Astrocyte (in vitro differentiated cells and primary cell): ENCODE data around the gene RECQL5. TPM values are rescaled to one million over a fixed set of nuclear protein-coding genes. Genes with fewer than 3 reads are reported as not detected.
"Not testable (repeated sequence)": the region's sequence is repeated elsewhere in the genome, so short reads cannot be mapped to it uniquely, and the experiment has no call there.

Source experiments
- DNase-seq: peaks from one replicate; pipeline ENCODE4 v3.0.0-alpha.2; 2010; ENCODE audit warnings: low read depth
- FAIRE-seq: peaks from 2 replicates; lab custom pipeline; 2011; peaks lifted over from hg19 to GRCh38; lab: Jason Lieb, UNC
- H2AFZ ChIP-seq: 2 replicates; pipeline ENCODE4 v1.6.0; 2012; ENCODE audit warnings: low read depth, low read length, inconsistent platforms
- H3K27ac ChIP-seq: 2 replicates; pipeline ENCODE4 v1.5.1; 2011; ENCODE audit warnings: low read depth, low read length, inconsistent platforms
- H3K27me3 ChIP-seq: 2 replicates; pipeline ENCODE4 v1.6.0; 2011; ENCODE audit warnings: low read length, inconsistent platforms; ENCODE audit not compliant: insufficient read depth
- H3K36me3 ChIP-seq: 2 replicates; pipeline ENCODE4 v1.5.1; 2011; ENCODE audit warnings: low read length, inconsistent platforms; ENCODE audit not compliant: insufficient read depth
- H3K4me1 ChIP-seq: 2 replicates; pipeline ENCODE4 v1.5.1; 2011; ENCODE audit warnings: low read length, inconsistent platforms; ENCODE audit not compliant: insufficient read depth
- H3K4me2 ChIP-seq: 2 replicates; pipeline ENCODE4 v1.6.0; 2012; ENCODE audit warnings: low read length, inconsistent platforms
- H3K4me3 ChIP-seq: 2 replicates; pipeline ENCODE4 v1.5.1; 2011; ENCODE audit warnings: low read depth, mild to moderate bottlenecking, low read length, inconsistent platforms; ENCODE audit not compliant: insufficient read depth
- H3K79me2 ChIP-seq: 2 replicates; pipeline ENCODE4 v1.6.0; 2012; ENCODE audit warnings: mild to moderate bottlenecking, low read length, inconsistent platforms; ENCODE audit not compliant: insufficient read depth
- H3K9ac ChIP-seq: 2 replicates; pipeline ENCODE4 v1.6.0; 2012; ENCODE audit warnings: mild to moderate bottlenecking, low read length, inconsistent platforms
- H3K9me3 ChIP-seq: 2 replicates; pipeline ENCODE4 v1.5.1; 2012; ENCODE audit warnings: low read depth, mild to moderate bottlenecking, low read length, inconsistent platforms; ENCODE audit not compliant: insufficient read depth
- H4K20me1 ChIP-seq: 2 replicates; pipeline ENCODE4 v1.6.0; 2012; ENCODE audit warnings: low read length, inconsistent platforms; ENCODE audit not compliant: insufficient read depth
- H3K27ac Mint-ChIP-seq: one replicate; pipeline ENCODE4 v1.8.0; 2021; ENCODE audit warnings: mild to moderate bottlenecking, mixed read lengths; ENCODE audit not compliant: unreplicated experiment
- H3K27me3 Mint-ChIP-seq: one replicate; pipeline ENCODE4 v1.8.0; 2021; ENCODE audit warnings: low read depth, mixed read lengths; ENCODE audit not compliant: unreplicated experiment
- H3K36me3 Mint-ChIP-seq: one replicate; pipeline ENCODE4 v1.8.0; 2021; ENCODE audit warnings: low read depth, mixed read lengths; ENCODE audit not compliant: unreplicated experiment
- H3K4me1 Mint-ChIP-seq: one replicate; pipeline ENCODE4 v1.8.0; 2021; ENCODE audit warnings: low read depth, mixed read lengths; ENCODE audit not compliant: unreplicated experiment
- H3K4me3 Mint-ChIP-seq: one replicate; pipeline ENCODE4 v1.8.0; 2021; ENCODE audit warnings: mild to moderate bottlenecking, moderate library complexity, mixed read lengths; ENCODE audit not compliant: unreplicated experiment
- H3K9me3 Mint-ChIP-seq: one replicate; pipeline ENCODE4 v1.8.0; 2021; ENCODE audit warnings: mild to moderate bottlenecking, mixed read lengths; ENCODE audit not compliant: unreplicated experiment
- EZH2 ChIP-seq: IDR thresholded peaks from 2 replicates; pipeline ENCODE4 v1.6.1; 2012; ENCODE audit warnings: mild to moderate bottlenecking, low read length, inconsistent platforms; ENCODE audit not compliant: insufficient read depth
- total RNA-seq: library from RNA; stranded (reverse); gene quantifications from 2 replicates; pipeline ENCODE4 v1.2.1, GENCODE V29; 2021
- TF ChIP-seq, protein P1 (sequence below): IDR thresholded peaks from 2 replicates; pipeline ENCODE4 v1.5.1; 2011; ENCODE audit warnings: low read depth, mild to moderate bottlenecking, inconsistent platforms, low read length, moderate library complexity; ENCODE audit not compliant: insufficient read depth

The RECQL5 gene
- total RNA-seq, 1 donor from 2014 or later: 25.9 TPM

DNA sequence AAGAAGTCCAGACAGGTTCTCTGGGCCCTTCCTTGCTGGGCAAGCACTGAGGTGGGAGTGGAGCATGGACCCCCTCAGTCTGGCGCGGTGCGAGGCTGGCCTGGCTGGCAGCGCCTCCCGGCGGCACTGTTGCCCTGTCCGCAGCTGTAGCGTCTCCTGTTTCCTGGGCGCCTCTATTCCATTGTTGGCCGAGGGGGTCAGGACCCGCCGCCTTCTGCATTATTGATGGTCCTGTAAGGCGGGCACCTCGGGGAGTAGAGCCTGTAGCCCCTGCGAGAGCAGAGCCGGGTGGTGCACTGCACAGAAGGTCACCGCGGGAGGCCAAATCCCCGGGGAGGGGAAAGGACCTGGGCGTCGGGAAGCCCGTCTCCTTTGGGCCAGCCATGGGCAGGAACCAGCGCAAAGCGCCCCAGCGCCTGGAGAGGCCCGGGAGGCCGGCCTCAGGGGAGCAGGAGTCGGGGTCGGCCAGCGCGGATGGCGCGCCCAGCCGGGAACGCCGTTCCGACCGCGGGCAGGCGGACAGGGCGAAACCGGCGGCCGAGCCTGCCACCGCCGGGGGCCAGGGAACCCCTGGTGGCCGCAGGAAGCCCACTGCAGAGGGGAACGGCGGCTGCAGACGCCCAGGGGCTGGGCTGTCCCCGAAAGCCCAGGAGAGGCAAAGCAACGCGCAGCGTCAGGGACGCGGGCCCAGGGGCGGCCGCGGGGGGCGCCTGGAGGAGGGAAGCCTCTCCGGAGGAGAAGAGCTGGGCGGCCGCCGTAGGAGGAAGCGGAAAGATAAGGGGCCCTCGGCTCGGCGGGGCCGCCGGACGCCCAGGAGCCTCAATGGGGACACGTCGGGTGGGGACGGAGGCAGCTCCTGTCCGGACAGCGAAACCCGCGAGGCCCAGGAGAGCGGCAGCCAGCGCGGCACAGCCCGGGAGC is 79.0 kb downstream of the RECQL5 start, which contains the start of gene MYO15B:
TSS of gene MYO15B (plus strand) at position 126 of the 921 bp plus-strand sequence. CDS start at position 384, 258 bp downstream.
- Histone ChIP-seq H3K27ac (no peak within 1 kb of the TSS), H3K9me3 (no peaks in the 10 kb centered on the region), H3K9ac (peak within 1 kb of the TSS; percentile 31), H3K79me2 (no peaks in the 10 kb centered on the region), H2AFZ (peak within 1 kb of the TSS; percentile 77), H3K36me3 (no peaks in the 10 kb centered on the region), H3K4me2 (peak within 1 kb of the TSS; percentile 81), H3K4me3 (peak within 1 kb of the TSS; percentile 33), H3K27me3 (peaks cover 14% of the 10 kb centered on the region), H3K4me1 (no peaks in the 10 kb centered on the region), H4K20me1 (no peaks in the 10 kb centered on the region)
- H3K36me3 Mint-ChIP-seq: peaks cover 2% of the 10 kb centered on the region
- peaks cover 16% of the 10 kb centered on the region for H3K27me3 Mint-ChIP-seq
- peaks cover 3% of the 10 kb centered on the region for H3K4me1 Mint-ChIP-seq
- TF ChIP-seq, protein P1, sequence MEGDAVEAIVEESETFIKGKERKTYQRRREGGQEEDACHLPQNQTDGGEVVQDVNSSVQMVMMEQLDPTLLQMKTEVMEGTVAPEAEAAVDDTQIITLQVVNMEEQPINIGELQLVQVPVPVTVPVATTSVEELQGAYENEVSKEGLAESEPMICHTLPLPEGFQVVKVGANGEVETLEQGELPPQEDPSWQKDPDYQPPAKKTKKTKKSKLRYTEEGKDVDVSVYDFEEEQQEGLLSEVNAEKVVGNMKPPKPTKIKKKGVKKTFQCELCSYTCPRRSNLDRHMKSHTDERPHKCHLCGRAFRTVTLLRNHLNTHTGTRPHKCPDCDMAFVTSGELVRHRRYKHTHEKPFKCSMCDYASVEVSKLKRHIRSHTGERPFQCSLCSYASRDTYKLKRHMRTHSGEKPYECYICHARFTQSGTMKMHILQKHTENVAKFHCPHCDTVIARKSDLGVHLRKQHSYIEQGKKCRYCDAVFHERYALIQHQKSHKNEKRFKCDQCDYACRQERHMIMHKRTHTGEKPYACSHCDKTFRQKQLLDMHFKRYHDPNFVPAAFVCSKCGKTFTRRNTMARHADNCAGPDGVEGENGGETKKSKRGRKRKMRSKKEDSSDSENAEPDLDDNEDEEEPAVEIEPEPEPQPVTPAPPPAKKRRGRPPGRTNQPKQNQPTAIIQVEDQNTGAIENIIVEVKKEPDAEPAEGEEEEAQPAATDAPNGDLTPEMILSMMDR: no peak
- TF ChIP-seq EZH2: peak; percentile 99
- no peak for FAIRE-seq
- no peak within 1 kb of the TSS for H3K27ac Mint-ChIP-seq
- no peak for DNase-seq
- H3K4me3 Mint-ChIP-seq: no peak within 1 kb of the TSS
- H3K9me3 Mint-ChIP-seq: peaks cover 11% of the 10 kb centered on the region

DNA sequence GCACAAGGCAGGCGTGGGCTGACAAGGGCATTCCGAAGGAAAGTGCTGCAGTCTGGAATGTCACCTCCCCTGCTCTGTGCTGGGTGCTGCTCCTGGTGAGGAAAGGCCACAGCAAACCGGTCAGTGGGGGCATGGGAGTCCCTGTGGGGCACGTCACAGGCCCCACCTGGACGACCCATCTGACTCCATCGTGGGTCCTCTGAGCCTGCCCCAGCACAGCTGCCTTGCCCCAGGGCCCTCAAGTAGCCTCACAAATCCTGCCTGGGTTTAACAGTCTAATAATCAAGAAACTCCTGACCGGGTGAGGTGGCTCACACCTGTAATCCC is 82.1 kb downstream of the RECQL5 start:
- Mint-ChIP-seq H3K27ac (no peak overlapping the region), H3K4me1 (peaks cover 3% of the 10 kb centered on the region), H3K9me3 (peaks cover 13% of the 10 kb centered on the region), H3K36me3 (no peaks in the 10 kb centered on the region), H3K27me3 (peaks cover 17% of the 10 kb centered on the region), H3K4me3 (no peak overlapping the region)
- no peaks in the 10 kb centered on the region for H4K20me1 ChIP-seq
- no peaks in the 10 kb centered on the region for H3K9me3 ChIP-seq
- no peak overlapping the region for H3K9ac ChIP-seq
- FAIRE-seq: no peak
- H3K4me1 ChIP-seq: no peaks in the 10 kb centered on the region
- no peak overlapping the region for H3K4me3 ChIP-seq
- DNase-seq: no peak
- H2AFZ ChIP-seq: no peak overlapping the region
- no peaks in the 10 kb centered on the region for H3K79me2 ChIP-seq
- H3K4me2 ChIP-seq: no peak overlapping the region
- TF ChIP-seq, protein P1: no peak
- TF ChIP-seq EZH2: no peak
- no peaks in the 10 kb centered on the region for H3K36me3 ChIP-seq
- H3K27me3 ChIP-seq: peaks cover 14% of the 10 kb centered on the region
- no peak overlapping the region for H3K27ac ChIP-seq

DNA sequence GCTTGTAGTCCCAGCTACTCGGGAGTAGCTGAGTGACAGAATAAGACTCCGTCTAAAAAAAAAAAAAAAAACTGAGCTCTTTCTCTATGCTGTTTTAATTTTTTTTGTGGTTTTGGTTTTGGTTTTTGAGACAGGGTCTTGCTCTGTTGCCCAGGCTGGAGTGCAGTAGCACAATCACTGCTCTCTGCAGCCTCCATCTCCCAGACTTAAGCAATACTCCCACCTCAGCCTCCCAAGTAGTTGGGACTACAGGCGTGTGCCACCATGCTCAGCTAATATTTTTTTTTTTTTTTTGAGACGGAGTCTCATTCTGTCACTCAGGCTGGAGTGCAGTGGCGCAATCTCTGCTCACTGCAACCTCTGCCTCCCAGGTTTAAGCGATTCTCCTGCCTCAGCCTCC is 83.8 kb downstream of the RECQL5 start:
- peaks cover 17% of the 10 kb centered on the region for H3K27me3 Mint-ChIP-seq
- H3K9me3 ChIP-seq, H2AFZ ChIP-seq, H3K36me3 ChIP-seq, H3K27ac Mint-ChIP-seq, H3K27me3 ChIP-seq, H3K36me3 Mint-ChIP-seq, H3K27ac ChIP-seq, H3K4me3 Mint-ChIP-seq, H3K4me1 Mint-ChIP-seq, H3K9ac ChIP-seq, H3K4me1 ChIP-seq, H3K79me2 ChIP-seq, H3K4me3 ChIP-seq, H3K4me2 ChIP-seq, FAIRE-seq, DNase-seq, H4K20me1 ChIP-seq: not testable (repeated sequence)
- peaks cover 13% of the 10 kb centered on the region for H3K9me3 Mint-ChIP-seq

DNA sequence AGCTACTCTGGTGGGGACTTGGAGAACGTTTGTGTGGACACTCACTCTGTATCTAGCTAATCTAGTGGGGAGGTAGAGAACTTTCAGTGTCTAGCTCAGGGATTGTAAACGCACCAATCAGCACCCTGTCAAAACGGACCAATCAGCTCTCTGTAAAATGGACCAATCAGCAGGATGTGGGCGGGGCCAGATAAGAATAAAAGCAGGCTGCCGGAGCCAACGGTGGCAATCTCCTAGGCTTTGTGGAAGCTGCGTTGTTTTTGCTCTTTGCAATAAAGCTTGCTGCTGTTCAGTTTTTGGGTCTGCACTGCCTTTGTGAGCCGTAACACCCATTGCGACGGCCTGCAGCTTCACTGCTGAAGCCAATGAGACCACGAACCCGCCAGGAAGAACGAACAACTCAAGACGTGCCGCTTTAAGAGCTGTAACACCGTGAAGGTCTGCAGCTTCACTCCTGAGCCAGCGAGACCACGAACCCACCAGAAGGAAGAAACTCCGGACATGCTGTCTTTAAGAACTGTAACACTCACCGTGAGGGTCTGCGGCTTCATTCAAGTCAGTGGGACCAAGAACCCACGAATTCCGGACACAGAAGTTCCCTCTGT is 85.7 kb downstream of the RECQL5 start:
- H3K4me1 ChIP-seq, H3K36me3 Mint-ChIP-seq, H3K9me3 ChIP-seq, H3K79me2 ChIP-seq, H3K27me3 Mint-ChIP-seq, FAIRE-seq, H3K4me3 Mint-ChIP-seq, H3K4me2 ChIP-seq, H3K4me3 ChIP-seq, H3K27ac ChIP-seq, H3K9ac ChIP-seq, H3K36me3 ChIP-seq, DNase-seq, H3K4me1 Mint-ChIP-seq, H4K20me1 ChIP-seq, H3K27me3 ChIP-seq, H2AFZ ChIP-seq, H3K9me3 Mint-ChIP-seq: not testable (repeated sequence)
- peak overlapping the region; percentile 34 for H3K27ac Mint-ChIP-seq
